Measurements from ENCODE around the gene GALNT10.

GALNT10 gene

DNA sequence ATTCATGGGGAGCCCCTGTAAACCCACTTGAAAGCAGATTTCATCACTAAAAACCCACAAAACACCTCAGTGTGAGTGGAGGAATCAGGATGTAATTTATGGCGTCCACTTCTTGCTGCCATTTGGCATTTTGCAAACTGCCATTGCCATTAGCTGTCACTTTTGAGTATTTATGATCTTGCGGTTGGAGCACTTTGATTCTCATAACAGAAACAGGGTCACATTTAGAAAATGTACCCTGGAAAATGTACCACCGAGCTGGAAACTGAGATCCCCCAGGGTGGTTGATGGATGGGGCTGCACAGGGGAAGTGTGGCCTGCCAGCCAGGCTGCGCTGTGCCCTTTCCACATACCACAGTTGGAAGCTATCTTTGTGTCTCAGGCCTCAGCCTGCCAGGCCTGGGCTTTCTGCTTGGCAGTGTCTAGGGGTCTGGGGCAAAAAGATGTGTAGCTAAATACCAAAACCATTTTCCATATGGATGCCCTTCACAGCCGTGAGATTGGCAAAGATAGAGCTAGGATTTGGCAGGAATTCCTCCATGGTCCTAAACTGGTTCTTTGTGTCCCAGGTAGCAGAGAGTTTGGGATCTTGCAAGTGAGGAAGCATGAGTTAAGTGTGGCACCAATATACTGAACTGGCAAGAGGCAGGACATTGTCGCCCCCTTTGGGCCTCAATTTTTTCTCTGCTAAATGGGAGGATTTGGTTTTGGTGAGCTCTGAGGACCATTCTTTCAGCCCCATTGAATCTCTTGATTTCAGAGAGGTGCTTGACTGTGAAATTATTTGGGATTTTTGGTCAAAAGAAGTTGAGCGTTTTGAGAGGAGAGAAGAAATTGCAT lies 46.2 kb downstream of the GALNT10 start:
- no peak for DNase-seq (ENCODE audit: low read depth)

DNA sequence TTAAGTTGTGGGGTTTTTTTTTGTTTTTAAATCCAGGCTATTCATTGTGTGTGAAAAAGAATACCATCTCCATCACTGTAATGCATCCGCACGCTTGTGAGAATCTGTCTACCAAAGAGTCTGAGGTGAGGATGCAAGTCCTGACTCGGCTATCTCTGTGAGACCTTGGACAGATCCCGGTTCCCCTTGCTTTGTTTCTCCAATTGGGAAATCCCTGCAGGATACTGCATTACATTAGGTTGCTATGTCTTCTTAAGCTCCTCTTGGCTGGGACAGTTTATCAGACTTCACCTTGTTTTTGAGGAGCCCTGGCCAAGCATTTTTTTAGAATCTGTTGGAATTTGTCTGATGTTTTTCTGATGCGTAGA lies 46.8 kb downstream of the GALNT10 start:
- DNase-seq (ENCODE audit: low read depth), result no peak

DNA sequence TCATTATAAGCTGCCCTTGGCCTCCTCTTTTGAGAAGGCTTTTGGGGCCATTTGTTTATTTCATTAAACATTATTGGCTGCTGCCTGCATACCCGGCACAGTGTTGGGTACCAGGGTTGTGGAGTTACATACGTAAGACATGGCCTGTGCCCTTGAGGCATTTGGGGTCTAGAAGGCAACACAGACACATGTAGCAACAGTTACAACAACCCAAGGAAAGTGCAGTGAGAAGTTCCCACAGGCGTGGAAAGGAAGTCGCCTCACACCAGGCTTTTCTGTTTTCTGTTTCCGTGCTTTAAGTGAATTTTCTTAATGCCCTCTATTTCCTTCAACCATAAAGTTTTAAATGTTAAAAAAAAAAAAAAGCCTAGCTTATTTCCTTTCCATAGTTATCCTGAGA lies 47.4 kb downstream of the GALNT10 start:
- DNase-seq (ENCODE audit: low read depth), result no peak

DNA sequence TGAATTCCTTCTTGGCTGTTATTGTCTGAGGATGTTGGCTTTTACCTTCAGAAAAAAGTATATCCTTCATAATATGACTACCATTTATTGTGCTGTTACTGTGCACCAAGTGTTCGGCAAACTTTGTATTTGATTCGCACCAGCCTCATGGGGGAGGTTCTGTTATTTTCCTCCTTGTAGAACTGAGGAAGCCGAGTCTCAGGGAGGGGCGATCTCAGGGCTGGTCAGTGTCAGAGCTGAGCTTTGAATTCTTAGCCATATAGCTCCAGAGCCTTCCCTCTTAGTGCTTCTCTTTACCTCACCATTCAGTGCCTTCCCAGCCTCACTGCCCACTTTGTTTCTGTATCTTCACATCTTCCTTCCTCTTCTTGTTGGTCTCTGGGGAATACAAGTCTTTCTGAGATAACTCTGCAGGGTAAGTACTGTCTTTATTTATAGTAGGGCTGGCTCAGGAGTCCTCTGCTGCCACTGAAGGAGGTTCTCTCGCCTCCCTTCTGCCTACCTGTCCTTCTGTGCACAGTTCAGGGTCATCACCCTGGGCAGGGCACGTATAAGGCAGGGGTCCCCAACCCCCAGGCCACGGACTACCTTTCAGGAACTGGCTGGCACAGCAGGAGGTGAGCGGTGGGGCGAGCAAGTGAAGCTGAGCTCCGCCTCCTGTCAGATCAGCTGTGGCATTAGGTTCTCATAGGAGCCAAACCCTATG lies 48.4 kb downstream of the GALNT10 start:
- no peak for DNase-seq (ENCODE audit: low read depth)

- no peak for DNase-seq (ENCODE audit: low read depth)
Observed at GRCh38 chr5:154240595-154240994, 50.1 kb downstream of the GALNT10 start.

- DNase-seq (ENCODE audit: low read depth), result no peak
Observed at GRCh38 chr5:154241021-154241420, 50.5 kb downstream of the GALNT10 start.

DNA sequence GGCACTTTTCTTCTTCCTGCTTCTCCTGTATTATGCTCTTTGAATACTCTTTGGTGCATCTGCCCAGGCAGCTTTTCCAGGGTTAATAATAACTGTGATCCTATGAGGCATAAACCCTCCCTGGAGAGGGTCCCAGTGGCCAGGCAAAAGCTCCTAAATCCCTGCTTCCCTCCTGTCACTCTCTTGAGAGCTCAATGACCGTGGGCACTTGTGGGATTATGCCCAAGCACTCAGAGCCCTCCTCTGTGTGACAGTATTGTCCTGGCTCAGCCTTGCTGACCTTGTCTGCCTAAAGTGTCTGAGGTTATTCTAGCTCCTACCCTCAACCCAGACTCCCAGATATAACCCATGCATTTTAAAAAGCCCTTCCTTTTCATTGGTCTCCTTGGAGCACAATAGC lies 51.9 kb downstream of the GALNT10 start:
- no peak for DNase-seq (ENCODE audit: low read depth)

DNA sequence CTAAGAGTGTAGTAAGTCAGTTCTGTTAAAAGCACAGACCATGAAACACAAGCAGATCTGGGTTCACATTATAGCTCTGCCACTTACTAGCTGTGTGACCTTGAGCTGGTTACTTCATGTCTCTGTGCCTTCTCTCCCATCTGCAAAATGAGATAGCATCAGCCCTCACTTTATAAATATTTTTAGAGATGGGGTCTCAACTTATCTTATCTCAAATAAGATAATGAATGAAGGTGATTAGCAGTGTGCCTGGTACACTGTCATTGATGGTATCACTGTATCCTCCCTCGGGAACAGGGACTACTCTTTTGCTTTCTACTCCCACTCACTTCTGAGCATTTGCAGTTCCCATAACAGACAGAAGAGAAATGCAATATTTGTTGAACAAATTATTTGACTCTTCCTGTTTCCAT lies 52.4 kb downstream of the GALNT10 start:
- DNase-seq (ENCODE audit: low read depth), result no peak

DNA sequence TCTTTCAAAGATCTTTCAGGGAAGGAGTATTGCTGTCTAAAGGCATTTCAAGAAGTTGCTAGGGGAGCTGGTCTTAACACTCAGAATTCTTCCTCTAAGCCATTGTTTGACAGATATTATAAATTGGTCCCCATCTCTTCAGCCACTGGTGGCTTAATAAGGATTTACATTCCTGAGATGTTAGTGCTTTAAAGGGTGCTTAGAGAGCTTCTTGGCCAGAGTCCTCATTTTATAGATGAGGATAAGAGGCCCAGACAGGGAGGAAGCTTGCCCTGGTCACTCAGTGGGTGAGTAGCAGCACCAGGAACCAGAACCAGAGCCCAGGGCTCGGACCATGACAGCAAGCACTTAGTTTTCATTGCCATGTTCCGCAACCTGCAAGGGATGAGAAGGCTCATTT lies 53.2 kb downstream of the GALNT10 start:
- no peak for DNase-seq (ENCODE audit: low read depth)

- DNase-seq (ENCODE audit: low read depth), result no peak
Observed at GRCh38 chr5:154244476-154244875, 53.9 kb downstream of the GALNT10 start.

GRCh38 chr5:154248691-154249090 lies 58.2 kb downstream of the GALNT10 start:
- no peak for DNase-seq (ENCODE audit: low read depth)

DNA sequence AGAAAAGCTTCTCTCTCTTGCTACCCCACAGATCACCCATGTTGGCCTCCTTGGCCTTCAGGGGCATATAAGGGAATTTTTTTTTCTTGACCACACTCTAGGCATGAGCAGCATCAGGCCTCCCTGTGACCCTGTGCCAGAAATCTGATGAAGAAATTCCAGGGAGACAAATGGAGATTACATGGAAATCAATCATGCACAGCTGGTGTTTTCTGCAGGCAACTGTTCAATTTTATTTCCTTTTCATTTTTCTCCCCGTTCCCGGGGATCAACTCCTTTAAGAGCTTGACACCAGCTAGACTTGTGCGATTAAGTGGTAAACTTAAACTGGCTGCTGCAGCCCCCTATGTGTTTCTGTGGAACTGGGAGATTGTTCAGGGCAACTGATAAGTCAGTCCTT lies 59.3 kb downstream of the GALNT10 start:
- DNase-seq (ENCODE audit: low read depth), result no peak

DNA sequence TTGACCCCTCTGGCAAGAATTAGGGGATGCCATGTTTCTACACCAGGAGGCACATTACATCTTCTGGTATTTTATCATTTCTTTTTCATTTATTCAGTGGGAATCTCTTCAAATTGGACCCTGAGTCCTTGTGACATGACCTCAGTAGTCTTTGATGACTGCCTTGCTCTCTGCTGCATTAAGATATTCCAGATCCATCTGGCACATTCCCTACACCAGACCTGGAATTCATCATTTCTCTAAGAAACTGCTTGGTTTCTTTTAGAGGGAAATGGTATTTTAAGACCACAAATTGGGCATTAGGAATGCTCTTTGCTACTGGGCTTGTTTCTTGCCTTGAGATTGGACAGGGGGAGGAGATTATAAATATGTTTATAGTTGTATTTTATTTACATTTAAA lies 61.0 kb downstream of the GALNT10 start:
- DNase-seq (ENCODE audit: low read depth), result no peak

DNA sequence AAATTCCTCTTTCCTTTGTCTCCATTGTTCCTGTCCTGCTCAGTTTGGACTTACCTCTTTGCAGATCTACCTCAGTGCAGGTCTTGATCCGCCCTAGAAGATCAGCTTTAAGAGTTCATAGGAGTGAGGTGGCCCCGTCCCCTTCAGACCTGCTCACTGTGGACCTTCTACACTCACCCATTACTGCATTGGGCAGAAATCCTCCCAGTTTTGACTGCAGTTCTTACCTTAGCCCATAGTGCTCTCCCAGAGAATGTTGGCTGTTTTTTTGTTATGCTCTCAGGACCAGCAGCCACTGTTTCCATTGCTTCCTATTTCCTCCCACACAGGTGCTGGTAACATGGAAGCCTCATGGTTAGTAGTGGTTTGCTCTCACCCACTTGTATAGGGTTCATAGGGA lies 63.3 kb downstream of the GALNT10 start:
- DNase-seq (ENCODE audit: low read depth), result no peak

- no peak for DNase-seq (ENCODE audit: low read depth)
Observed at GRCh38 chr5:154254896-154255295, 64.4 kb downstream of the GALNT10 start.

GRCh38 chr5:154257046-154257445 lies 66.5 kb downstream of the GALNT10 start:
- no peak for DNase-seq (ENCODE audit: low read depth)

GRCh38 chr5:154258531-154259217 lies 68.1 kb downstream of the GALNT10 start:
- no peak for DNase-seq (ENCODE audit: low read depth)

GRCh38 chr5:154260224-154260927 lies 69.8 kb downstream of the GALNT10 start:
- DNase-seq (ENCODE audit: low read depth), result no peak

- no peak for DNase-seq (ENCODE audit: low read depth)
Observed at GRCh38 chr5:154262342-154262741, 71.8 kb downstream of the GALNT10 start.

DNA sequence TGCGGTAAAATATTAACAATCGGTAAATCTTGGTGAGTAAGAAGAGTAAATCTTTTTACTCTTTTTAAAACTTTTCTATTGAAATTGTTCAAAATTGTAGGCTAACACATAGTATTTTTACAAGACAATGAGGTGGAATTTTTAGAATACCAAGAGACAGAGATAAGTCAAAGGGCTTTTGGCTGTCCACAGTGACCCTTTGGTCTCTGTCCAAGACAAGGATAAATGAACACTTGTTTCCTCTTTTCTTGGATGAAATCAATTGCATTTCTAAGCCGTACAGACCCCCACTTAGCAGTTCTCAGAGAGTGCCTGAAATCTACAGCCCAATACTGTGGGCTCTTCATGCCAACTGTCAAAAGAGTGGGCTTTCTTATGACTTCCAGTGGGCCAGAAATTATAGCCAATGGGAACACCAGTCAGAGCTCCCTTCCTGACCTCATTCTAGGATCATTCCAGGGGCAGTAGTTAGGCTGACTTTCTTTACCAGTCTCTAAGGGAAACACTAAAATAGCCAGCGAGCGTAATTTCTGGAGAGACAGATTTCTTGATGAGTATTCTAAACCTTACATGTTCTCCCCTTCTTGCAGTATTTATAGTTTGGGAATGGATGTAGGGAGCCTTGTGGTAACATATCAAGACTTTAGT lies 74.1 kb downstream of the GALNT10 start:
- DNase-seq (ENCODE audit: low read depth), result no peak

GRCh38 chr5:154265197-154265773 lies 74.8 kb downstream of the GALNT10 start:
- DNase-seq (ENCODE audit: low read depth), result no peak

GRCh38 chr5:154267516-154267915 lies 77.0 kb downstream of the GALNT10 start:
- no peak for DNase-seq (ENCODE audit: low read depth)
